ENCODE measurements around the gene UHRF2.
"Not testable (repeated sequence)": the region's sequence is repeated elsewhere in the genome, so short reads cannot be mapped to it uniquely, and the experiment has no call there.

Gene UHRF2

DNA sequence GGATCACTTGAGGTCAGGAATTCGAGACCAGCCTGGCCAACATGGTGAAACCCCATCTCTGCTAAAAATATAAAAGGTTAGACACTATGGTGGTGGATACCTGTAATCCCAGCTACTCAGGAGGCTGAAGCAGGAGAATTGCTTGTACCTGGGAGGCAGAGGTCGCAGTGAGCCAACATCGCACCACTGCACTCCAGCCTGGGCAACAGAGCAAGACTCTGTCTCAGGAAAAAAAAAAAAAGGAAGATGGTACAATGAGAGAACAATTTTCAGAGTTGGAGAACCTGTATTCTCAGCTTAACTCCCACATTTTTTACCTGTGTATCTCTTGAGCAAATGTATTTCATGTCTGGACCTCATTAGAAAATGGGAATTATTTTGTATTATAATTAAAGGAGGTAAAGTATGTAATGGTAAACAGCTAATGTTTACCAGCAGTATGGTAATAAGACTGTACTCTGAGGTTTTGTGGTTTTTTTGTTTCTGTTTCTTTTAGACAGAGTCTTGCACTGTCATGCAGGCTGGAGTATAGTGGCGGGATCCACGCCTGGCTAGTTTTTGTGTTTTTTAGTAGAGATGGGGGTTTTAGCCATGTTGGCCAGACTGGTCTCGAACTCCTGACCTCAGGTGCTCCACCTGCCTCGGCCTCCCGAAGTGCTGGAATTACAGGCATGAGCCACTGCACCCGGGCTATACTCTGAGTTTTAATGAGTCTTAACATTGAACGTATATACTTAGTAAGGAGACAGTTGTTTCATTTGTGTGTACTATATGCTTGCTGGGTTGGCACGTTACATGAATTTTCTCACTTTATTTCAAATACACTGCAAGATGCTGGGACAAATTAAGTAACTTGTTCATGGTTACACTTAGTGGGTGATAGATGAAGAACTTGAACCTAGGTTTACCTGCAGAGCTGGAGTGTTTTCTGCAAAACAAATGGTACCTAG, 16.2 kb downstream of the UHRF2 start:
- DNase-seq = no peak

DNA sequence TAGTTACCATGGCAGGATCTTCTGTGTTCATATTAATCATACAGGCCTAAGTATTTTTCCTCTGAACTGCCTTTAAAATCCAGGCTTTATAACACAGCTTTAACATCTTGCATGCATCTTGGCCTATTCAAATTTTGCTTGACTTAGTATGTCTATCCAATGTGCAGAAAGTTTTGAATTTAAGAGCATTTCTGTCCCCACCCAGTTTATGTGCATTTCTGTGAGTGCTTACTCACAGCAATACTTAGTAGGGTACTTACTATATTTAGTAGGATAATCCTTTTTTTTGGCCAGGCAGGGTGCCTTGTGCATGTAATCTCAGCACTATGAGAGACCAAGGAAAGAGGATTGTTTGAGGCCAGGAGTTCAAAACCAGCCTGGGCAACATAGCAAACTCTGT, 18.0 kb downstream of the UHRF2 start:
- DNase-seq = no peak

DNA sequence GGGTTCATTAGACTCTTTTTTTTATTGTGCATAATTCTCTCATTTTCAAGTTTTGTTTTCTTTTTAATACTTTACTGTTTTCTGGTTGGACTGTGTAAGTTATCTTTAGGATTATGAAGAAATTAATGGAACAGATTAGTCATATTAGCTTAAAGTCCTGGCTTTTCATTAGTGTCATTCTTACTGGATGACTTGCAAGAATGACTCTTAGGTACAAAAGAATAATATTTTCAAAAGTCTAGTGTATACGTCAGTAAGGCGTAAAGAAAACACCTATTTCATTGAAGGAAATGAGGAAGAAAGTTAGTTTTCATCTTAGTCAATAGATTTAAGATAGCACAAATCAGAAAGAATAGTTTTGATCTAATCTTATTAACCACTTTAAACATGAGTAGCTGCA, 20.4 kb downstream of the UHRF2 start:
- no peak for DNase-seq

DNA sequence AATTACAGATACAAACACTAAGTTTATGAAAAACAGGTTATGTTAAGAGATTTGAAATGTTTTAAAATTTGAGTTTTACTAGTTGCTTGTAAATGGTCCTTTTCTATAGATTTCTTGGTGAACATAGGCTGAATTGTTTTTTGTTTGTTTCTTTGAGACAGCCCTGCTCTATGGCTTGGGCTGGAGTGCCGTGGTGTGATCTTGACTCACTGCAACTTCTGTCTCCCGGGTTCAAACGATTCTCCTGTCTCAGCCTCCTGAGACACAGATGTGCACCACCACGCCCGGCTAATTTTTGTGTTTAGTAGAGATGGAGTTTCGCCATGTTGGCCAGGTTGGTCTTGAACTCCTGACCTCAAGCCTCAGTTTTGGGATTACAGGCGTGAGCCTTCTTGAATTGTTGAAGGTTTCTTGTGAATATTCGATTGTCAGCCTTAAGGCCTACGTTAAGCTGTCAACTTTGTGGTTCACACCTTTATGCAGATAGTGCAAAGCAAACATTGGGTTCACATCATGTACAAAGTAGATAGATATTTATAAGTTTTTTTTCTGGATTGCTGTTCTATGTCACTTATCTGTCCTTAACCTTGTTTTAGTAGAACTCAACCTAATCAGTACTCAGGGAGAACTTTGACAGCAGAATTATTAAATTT, 26.2 kb downstream of the UHRF2 start:
- no peak for DNase-seq

DNA sequence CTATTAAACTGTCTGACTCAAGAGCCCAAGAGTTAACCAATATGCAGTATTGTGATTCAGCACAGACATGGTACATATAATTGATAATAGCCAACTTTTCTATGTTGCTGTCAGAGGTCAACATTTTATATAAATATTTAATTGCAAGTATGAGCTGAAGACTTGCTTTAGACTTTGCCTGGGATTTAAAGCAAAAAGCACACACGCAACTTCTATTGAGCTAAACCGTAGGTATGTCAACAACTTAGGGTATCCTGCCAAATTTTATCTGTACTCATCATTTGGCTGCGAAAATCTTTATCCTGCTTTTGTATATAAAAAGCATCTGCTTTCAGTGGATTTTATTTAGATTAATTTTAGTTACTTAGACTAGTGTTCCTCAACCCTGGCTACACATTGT, 27.4 kb downstream of the UHRF2 start:
- DNase-seq = no peak

DNA sequence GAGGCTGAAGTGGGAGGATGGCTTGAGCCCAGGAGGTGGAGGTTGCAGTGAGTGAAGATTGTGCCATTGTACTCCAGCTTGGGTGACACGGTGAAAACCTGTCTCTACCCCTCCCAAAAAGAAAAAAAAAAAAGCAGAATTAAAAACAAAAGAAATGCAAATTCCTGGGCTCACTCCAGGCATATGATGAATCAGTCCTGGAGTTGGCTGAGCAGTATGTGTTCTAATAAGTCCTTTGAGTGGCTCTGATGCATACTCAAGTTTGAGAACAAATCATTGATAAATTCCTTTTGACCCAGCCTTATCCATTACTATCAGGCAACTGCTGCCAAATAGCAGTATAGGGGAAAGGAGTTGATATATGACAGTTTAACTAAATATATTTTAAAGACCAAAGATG, 28.3 kb downstream of the UHRF2 start:
- no peak for DNase-seq

DNA sequence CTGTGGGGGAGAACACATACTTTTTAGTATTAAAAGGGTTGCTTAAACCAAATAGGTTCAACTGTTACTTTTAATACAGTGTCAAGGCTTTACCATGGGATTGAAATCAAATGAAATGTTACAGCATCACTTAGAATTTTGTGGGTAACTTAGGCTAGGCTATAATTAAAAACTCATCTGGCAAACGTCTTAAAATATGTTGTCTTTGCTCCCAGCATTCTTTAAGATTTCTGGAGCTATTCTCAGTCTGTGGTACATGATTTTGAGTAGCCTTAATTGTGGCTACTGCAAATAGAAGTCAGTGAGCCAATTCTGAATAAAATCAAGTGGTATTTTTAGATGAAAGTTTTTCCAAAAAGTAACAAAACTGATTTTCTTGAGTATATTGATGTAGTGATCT, 30.7 kb downstream of the UHRF2 start:
- DNase-seq = no peak

DNA sequence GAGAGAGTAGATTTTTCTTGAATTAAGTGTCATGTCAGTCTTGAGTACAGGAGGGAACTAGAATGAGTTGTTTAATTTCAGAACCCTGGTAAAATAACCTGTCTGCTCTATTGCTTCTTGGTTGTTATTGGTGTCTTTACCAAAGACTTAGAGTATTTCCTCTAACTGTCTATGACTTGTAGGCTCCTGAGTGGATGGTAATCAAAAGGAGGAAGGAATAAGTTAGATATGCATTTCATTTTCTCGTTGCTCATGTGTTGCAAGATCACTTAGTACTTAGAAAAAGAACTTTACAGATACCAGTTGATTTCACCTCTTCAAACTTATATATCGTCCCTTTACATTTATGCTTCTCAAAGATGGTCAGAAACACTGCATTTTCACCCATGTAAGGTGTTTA, 31.1 kb downstream of the UHRF2 start:
- DNase-seq = no peak

DNA sequence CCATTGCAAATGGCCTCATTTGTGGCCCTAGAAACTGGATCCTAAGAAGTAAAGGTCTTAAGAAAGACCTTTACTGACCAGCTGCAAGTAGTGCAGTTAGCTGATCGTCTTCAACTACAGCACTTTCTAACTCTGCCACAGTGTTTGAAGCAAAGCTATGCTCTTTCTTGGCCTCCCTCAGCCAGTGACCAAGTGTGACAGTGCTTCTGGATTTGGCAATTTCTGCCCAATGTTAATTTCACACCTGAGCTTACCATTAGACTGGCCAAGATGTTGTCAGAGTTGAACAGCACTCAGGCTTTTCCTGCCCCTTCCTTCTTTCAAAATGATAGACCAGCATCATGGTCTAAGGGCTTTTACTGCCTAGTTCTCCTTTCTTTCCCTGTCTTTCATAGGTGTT, 36.1 kb downstream of the UHRF2 start:
- no peak for DNase-seq

DNA sequence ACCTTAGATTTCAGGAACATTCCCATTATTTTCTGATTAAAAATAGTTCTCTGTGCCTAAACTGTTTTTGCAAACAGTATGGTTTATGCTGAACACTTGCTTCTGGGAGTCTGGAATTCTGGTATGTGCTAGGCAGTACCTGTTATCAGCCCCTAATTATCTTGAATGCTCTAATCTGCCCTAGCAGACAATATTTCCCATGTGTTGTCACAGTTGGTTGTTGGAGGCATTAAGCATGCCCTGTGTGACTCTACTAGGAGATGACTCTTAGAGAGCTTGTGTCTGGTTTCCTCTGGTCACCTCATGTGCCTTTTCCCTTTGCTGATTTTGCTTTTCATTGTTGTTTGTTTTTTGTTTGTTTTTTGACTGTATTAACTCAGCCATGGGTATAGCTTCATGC, 36.6 kb downstream of the UHRF2 start:
- DNase-seq = no peak

DNA sequence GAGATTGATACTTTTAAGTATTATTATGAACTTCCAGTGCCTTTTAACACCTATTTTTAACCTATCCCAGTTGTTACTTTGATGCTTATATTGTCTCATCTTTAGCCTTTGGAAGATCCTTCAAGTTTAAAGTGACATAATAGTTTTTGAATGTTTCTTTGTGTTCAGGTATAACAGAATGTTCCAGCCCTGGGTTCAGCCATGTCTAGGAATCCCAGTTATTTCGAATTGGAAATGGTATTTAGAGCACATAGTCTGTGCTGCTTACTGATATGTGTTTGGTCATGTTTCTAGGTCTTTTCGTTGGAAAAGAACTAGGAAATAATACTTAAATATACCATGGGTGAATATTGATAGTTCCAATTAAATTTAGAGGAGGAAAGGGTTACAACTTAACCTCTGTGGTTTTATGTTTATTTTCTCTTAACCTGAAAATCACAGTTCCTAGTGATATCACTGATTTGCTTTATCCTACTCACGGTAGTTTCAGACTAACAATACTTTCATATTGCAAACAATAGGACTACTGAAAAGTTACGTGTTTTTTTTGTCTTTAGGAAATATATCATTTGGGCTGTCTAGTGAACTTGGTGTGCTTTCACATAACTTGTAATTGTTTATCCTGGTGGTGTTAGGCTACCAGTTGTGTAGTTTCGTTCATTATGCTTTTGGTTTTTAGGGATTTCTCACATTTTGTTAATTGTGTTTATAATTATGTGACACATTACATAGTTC, 37.8 kb downstream of the UHRF2 start:
- no peak for DNase-seq

DNA sequence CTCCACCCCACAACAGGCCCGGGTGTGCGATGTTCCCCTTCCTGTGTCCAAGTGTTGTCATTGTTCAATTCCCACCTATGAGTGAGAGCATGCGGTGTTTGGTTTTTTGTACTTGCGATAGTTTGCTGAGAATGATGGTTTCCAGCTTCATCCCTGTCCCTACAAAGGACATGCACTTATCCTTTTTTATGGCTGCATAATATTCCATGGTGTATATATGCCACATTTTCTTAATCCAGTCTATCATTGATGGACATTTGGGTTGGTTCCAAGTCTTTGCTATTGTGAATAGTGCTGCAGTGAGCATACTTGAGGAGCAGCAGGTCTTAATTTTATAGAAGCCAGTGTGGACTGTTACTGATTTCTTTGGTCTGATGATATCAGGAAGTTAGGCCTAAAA, 42.3 kb downstream of the UHRF2 start:
- not testable (repeated sequence) for DNase-seq

DNA sequence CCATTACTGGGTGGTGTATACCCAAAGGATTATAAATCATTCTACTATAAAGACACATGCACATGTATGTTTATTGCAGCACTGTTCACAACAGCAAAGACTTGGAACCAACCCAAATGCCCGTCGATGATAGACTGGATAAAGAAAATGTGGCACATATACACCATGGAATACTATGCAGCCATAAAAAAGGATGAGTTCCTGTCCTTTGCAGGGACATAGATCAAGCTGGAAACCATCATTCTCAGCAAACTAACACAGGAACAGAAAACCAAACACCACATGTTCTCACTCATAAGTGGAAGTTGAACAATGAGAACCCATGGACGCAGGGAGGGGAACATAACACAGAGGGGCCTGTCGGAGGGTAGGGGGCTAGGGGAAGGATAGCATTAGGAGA, 45.7 kb downstream of the UHRF2 start:
- DNase-seq = not testable (repeated sequence)

DNA sequence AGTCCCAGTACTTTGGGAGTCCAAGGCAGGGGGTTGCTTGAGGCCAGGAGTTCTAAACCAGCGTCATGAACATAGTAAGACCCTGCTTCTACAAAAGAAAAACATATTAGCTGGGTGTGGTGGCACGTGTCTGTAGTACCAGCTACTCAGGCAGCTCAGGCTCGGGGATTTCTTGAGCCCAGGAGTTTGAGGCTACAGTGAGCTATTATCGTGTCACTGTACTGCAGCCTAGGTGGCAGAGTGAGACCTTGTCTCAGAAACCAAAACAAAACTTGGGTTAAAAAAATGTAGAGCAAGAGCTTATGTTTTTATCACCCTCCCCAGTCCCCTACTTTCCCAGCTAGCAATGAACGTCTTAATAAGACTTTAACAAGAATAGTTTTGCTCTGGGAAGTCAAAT, 46.7 kb downstream of the UHRF2 start:
- DNase-seq = no peak

DNA sequence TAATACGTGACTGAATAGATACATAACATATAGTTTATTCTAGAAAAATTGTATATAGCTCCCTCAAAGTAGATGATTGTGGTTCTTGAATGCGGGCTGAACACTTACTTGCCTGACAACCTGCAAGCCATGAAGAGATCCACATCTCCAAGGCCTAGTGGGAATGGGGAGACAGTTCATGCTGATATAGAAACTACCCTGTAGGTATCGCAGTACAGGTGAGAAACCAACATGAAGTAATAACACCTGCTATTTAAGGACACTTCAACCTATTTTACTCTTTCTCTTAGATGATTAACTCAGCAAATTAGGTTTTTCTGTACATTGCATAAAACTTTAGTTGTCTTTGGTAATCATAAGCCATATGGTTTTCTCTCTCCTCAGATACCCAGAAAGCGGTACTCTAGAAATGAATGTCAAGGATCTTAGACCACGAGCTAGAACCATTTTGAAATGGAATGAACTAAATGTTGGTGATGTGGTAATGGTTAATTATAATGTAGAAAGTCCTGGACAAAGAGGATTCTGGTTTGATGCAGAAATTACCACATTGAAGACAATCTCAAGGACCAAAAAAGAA, 47.3 kb downstream of the UHRF2 start:
- DNase-seq = no peak

DNA sequence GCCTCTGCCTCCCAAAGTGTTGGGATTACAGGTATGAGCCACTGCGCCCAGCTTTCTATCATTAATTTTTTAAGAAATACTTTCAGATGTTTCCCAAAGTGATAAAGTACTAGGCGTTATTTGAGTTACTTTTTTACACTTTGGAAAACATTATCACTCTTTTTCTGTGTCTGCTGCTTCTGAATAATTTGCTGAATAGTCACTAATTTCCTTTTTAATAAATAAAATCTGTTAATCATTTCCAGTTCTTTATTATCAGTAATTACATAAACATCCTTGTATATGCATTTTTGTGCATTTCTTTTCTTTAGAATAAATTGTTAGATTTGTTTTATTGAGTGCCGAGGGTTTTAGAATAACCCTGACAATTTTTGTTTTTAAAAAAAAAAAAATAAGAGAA, 48.6 kb downstream of the UHRF2 start:
- no peak for DNase-seq

DNA sequence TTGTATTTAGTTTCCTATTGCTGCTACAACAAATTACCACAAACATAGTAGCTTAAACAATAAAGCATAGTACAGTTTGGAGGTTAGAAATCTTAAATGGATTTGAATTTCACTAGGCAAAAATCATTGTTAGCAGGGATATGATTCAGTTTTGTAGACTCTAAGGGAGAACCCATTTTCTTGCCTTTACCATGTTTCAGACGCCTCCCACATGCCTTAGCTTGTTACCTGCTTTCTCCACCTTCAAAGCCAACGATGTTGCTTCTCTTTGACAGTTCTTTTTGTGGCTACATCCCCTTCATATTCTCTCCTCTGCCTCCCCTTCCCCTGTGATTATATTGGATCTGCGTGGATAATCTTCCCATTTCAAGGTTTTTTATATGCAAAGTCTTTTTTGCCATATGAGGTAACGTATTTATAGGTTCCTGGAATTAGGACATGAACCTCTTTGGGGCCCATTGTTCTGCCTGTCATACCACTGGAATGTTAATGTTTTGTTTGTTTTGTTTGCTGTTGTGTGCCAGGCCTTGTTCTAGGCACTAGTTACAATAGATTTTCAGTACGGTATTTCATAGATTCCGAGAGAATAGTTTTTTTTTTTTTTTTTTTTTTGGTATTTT, 54.1 kb downstream of the UHRF2 start:
- DNase-seq = no peak

DNA sequence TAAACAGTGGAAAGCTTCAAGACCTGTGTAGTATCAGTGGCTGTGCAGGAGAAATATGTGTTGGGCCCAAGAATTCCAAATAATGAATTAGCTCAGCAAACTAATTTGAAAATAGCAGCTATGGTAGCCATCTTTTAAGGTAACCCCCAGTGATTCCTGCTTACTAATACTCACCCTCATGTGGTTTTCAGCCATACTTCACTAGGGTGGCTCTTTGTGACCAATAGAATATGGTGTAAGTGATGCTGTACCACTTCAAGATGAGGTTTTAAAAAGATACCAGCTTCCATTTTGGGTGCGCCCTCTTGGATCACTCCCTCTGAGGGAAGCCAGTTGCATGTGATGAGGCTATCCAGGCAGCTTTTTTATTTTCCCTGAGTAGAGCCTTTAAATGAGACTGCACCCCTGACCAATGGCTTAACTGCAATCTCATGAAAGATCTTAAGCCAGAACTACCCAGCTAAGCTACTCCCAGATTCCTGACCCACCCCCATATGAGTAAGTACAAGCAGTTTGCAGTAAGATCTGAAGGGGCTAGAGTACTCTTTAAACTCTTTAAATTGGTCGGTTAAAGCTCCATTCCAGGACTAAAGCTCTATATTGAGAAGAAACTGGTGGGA, 58.3 kb downstream of the UHRF2 start:
- DNase-seq = no peak

DNA sequence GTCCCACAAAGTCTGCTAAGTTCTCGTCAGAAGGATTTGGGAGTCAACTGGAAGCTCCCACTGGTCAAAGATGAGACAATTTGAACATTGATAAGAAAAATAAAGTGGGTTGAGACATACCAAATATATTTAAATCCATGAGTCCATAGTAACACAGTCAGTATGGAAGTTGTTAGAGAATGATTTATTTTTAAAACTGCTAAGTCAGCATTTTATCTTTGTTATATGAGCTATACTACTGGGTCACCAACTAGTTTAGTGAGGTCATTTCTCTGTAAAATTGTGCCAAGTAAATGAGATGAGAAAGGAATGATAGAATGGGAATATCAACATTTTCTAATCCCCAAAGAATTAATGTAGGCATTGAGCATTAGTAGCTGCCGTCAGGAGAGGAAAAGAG, 60.2 kb downstream of the UHRF2 start:
- no peak for DNase-seq

DNA sequence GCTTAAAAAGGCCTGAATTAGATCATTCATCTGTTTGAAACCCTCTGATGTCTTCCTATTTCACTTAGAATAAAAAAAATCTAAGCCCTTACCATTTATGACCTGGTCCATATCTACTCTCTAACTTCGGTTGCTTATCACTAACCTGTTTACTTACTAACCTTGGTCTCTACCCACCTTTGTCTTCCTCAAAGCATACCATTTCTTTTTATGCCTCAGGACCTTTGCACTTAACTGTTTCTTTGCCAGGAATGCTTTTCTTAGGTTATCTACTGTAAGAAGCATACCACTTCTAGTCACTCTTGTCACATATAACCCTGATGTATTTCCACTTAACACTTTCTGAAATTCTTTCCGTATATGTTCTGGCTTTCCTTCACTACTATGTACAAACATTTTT, 67.0 kb downstream of the UHRF2 start:
- no peak for DNase-seq

DNA sequence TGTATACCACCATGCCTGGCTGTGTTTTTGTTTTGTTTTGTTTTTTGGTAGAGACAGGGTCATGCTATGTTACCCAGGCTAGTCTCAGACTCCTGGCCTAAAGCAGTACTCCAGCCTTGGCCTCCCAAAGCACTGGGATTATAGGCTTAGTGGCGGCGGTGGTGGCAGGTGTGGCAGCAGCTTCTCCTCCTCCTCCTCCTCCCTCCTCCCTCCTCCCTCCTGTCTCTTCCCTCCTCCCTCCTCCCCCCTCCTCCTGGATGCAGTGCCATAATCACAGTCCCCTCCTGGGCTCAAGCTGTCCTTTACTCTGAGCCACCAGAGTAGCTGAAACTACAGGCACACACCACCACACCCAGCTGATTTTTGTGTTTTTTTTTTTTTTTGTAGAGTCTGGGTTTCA, 71.2 kb downstream of the UHRF2 start:
- no peak for DNase-seq

DNA sequence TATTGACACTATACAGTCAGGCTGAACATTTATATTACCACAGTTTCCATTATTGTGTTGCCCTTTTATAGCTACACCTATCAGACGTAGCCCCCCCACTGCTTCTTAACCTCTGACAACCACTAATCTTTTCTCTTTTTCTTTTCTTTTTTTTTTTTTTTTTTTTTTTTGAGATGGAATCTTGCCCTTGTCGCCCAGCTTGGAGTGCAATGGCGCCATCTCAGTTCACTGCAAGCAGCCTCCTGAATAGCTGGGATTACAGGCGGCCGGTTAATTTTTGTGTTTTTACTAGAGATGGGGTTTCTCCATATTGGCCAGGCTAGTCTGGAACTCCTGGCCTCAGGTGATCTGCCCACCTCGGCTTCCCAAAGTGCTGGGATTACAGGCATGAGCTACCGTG, 75.4 kb downstream of the UHRF2 start:
- no peak for DNase-seq

DNA sequence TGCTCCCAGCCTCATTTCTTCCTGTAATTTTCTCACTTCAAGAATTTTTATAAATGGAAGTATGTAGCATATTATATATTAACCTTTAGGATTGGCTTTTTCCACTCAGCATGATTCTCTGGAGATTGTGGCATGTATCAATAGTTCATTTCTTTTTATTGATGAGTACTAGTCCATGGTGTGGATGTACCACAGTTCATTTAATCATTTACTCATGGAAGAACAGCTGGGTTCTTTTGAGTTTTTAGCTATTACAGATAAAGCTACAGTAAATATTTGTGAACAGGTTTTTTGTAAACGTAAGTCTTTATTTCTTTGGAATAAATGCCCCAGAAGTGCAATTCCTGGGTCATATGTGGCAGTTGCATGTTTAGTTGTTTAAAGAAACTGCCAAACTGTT, 76.1 kb downstream of the UHRF2 start:
- no peak for DNase-seq
